ENCODE results near the gene RPS26.

Gene RPS26

GRCh38 chr12:56079723-56080555, 38.2 kb downstream of the RPS26 start, which contains the start of gene ERBB3:
TSS of gene ERBB3 (plus strand) at chr12:56080165. CDS start at chr12:56080301, 136 bp downstream.
- Histone ChIP-seq H3K9me3 (ENCODE audit: control insufficient read depth, insufficient read depth, low read depth, low read length) (peaks cover 3% of the 10 kb centered on the region; the same call in 1 of the 2 replicates), H3K27ac (ENCODE audit: low read depth, low read length) (peak within 1 kb of the TSS; percentile 86), H3K27me3 (ENCODE audit: control insufficient read depth, insufficient read depth, low read length) (peaks cover 6% of the 10 kb centered on the region; the same call in 1 of the 2 replicates), H3K36me3 (ENCODE audit: control insufficient read depth, insufficient read depth, low read length) (peaks cover 10% of the 10 kb centered on the region), H3K9ac (ENCODE audit: low read length) (peak within 1 kb of the TSS; percentile 84), H3K4me1 (ENCODE audit: control insufficient read depth, insufficient read depth, low read length) (peaks cover 24% of the 10 kb centered on the region), H3K4me3 (ENCODE audit: low read depth, low read length) (peak within 1 kb of the TSS; percentile 85)

DNA sequence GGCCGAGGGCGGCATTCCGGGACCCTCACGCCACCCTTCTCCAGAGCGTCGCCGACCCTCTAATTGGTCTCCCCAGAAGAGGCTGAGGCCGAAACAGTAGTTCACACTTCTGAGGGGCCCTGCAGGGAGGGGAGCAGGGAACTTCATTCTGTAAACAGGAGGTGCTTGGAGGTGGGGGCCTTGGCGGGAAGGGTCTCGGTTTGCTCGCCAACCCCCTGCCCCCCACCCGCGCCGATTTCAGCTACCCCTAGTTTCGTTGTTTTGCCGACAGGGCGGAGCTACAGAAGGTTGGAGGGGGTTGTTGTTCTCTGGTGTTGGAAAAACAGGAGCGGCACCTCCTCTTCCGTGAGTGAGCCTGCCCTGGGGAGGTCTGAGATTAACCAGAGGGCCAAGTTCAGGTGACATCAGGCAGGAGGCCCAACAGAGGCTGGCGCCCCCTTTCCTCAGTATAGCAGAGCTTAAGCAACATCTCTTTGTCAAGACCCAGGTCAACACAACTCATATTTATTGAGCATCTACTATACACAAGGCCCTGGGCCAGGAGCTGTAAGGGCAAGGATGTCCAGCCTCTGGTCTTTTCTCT, 38.9 kb downstream of the RPS26 start:
- H3K27ac ChIP-seq (ENCODE audit: low read depth, low read length): peak overlapping the region; percentile 86
- H3K27me3 ChIP-seq (ENCODE audit: control insufficient read depth, insufficient read depth, low read length): peaks cover 6% of the 10 kb centered on the region; the same call in 1 of the 2 replicates
- H3K36me3 ChIP-seq (ENCODE audit: control insufficient read depth, insufficient read depth, low read length): peaks cover 14% of the 10 kb centered on the region
- H3K9me3 ChIP-seq (ENCODE audit: control insufficient read depth, insufficient read depth, low read depth, low read length): peaks cover 3% of the 10 kb centered on the region; the same call in 1 of the 2 replicates
- peak overlapping the region; percentile 85 for H3K4me3 ChIP-seq (ENCODE audit: low read depth, low read length)
- H3K4me1 ChIP-seq (ENCODE audit: control insufficient read depth, insufficient read depth, low read length): peaks cover 24% of the 10 kb centered on the region
- peak overlapping the region; percentile 84 for H3K9ac ChIP-seq (ENCODE audit: low read length)

- peak overlapping the region; percentile 84 for H3K9ac ChIP-seq (ENCODE audit: low read length)
- H3K27ac ChIP-seq (ENCODE audit: low read depth, low read length): peak overlapping the region; percentile 21; the same call in 1 of the 2 replicates
- peaks cover 6% of the 10 kb centered on the region; the same call in 1 of the 2 replicates for H3K27me3 ChIP-seq (ENCODE audit: control insufficient read depth, insufficient read depth, low read length)
Measured at GRCh38 chr12:56081393-56082347, 40.0 kb downstream of the RPS26 start.

DNA sequence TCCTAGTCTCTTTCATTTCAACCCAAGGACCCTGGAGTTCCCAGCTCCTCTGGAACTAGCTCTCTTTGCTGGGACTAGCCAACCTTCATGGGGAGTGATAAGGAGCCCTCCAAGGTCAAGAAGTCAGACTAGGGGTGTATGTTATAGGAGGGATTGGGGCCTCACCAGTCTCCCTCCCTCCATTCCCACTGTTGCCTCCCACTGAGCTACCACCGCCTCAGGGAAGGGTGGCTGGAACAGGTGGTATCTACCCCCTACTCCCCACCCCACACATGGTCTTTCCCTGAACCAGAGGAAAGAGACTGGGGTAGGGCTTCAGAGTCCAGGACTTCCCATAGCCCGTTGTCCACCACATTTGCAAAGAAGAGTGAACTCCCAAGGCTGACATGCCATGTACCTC, 40.7 kb downstream of the RPS26 start:
- H3K27ac ChIP-seq (ENCODE audit: low read depth, low read length): no peak overlapping the region
- peak overlapping the region; percentile 85; the same call in 1 of the 2 replicates for H3K4me3 ChIP-seq (ENCODE audit: low read depth, low read length)
- peaks cover 6% of the 10 kb centered on the region; the same call in 1 of the 2 replicates for H3K27me3 ChIP-seq (ENCODE audit: control insufficient read depth, insufficient read depth, low read length)
- no peak overlapping the region for H3K9ac ChIP-seq (ENCODE audit: low read length)
- H3K36me3 ChIP-seq (ENCODE audit: control insufficient read depth, insufficient read depth, low read length): peaks cover 29% of the 10 kb centered on the region
- no peaks in the 10 kb centered on the region for H3K9me3 ChIP-seq (ENCODE audit: control insufficient read depth, insufficient read depth, low read depth, low read length)
- H3K4me1 ChIP-seq (ENCODE audit: control insufficient read depth, insufficient read depth, low read length): peaks cover 24% of the 10 kb centered on the region

More at GRCh38 chr12:56081393-56082347, 40.0 kb downstream of the RPS26 start:
- Histone ChIP-seq H3K9me3 (ENCODE audit: control insufficient read depth, insufficient read depth, low read depth, low read length) (peaks cover 3% of the 10 kb centered on the region; the same call in 1 of the 2 replicates), H3K36me3 (ENCODE audit: control insufficient read depth, insufficient read depth, low read length) (peaks cover 21% of the 10 kb centered on the region), H3K4me1 (ENCODE audit: control insufficient read depth, insufficient read depth, low read length) (peaks cover 24% of the 10 kb centered on the region), H3K4me3 (ENCODE audit: low read depth, low read length) (peak overlapping the region; percentile 85)

GRCh38 chr12:56082967-56083366, 41.2 kb downstream of the RPS26 start:
- H3K36me3 ChIP-seq (ENCODE audit: control insufficient read depth, insufficient read depth, low read length): peaks cover 34% of the 10 kb centered on the region
- peaks cover 24% of the 10 kb centered on the region for H3K4me1 ChIP-seq (ENCODE audit: control insufficient read depth, insufficient read depth, low read length)
- no peak overlapping the region for H3K9ac ChIP-seq (ENCODE audit: low read length)
- H3K27ac ChIP-seq (ENCODE audit: low read depth, low read length): no peak overlapping the region
- H3K9me3 ChIP-seq (ENCODE audit: control insufficient read depth, insufficient read depth, low read depth, low read length): no peaks in the 10 kb centered on the region
- H3K27me3 ChIP-seq (ENCODE audit: control insufficient read depth, insufficient read depth, low read length): peaks cover 6% of the 10 kb centered on the region; the same call in 1 of the 2 replicates
- no peak overlapping the region for H3K4me3 ChIP-seq (ENCODE audit: low read depth, low read length)

- Histone ChIP-seq H3K36me3 (ENCODE audit: control insufficient read depth, insufficient read depth, low read length) (peaks cover 52% of the 10 kb centered on the region), H3K9me3 (ENCODE audit: control insufficient read depth, insufficient read depth, low read depth, low read length) (no peaks in the 10 kb centered on the region), H3K9ac (ENCODE audit: low read length) (no peak overlapping the region), H3K4me1 (ENCODE audit: control insufficient read depth, insufficient read depth, low read length) (peaks cover 20% of the 10 kb centered on the region), H3K4me3 (ENCODE audit: low read depth, low read length) (no peak overlapping the region), H3K27me3 (ENCODE audit: control insufficient read depth, insufficient read depth, low read length) (peaks cover 6% of the 10 kb centered on the region; the same call in 1 of the 2 replicates), H3K27ac (ENCODE audit: low read depth, low read length) (no peak overlapping the region)
Measured at GRCh38 chr12:56084958-56085543, 43.3 kb downstream of the RPS26 start.

GRCh38 chr12:56086096-56086495, 44.4 kb downstream of the RPS26 start:
- Histone ChIP-seq H3K27me3 (ENCODE audit: control insufficient read depth, insufficient read depth, low read length) (no peaks in the 10 kb centered on the region; the same call in 1 of the 2 replicates), H3K4me1 (ENCODE audit: control insufficient read depth, insufficient read depth, low read length) (peaks cover 16% of the 10 kb centered on the region), H3K9ac (ENCODE audit: low read length) (no peak overlapping the region), H3K36me3 (ENCODE audit: control insufficient read depth, insufficient read depth, low read length) (peaks cover 57% of the 10 kb centered on the region), H3K27ac (ENCODE audit: low read depth, low read length) (no peak overlapping the region), H3K4me3 (ENCODE audit: low read depth, low read length) (no peak overlapping the region), H3K9me3 (ENCODE audit: control insufficient read depth, insufficient read depth, low read depth, low read length) (no peaks in the 10 kb centered on the region)

DNA sequence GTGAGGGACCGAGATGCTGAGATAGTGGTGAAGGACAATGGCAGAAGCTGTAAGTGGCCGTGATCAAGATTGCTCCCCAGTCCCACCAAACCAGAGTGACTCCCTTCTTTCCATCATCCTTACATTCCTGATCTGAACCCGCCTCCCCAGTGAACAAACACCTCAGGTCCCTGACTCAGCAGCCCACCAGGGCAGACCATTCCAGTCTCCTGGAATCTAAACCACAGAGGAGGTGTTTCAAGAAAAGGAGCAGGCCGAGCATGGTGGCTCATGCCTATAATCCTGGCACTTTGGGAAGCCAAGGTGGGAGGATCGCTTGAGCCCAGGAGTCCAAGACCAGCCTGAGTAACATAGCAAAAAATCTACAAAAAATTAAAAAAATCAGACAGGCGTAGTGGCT, 44.9 kb downstream of the RPS26 start:
- H3K27ac ChIP-seq (ENCODE audit: low read depth, low read length): no peak overlapping the region
- H3K4me1 ChIP-seq (ENCODE audit: control insufficient read depth, insufficient read depth, low read length): peaks cover 11% of the 10 kb centered on the region
- no peak overlapping the region for H3K4me3 ChIP-seq (ENCODE audit: low read depth, low read length)
- peak overlapping the region; percentile 12 for H3K9ac ChIP-seq (ENCODE audit: low read length)
- no peaks in the 10 kb centered on the region for H3K9me3 ChIP-seq (ENCODE audit: control insufficient read depth, insufficient read depth, low read depth, low read length)
- H3K36me3 ChIP-seq (ENCODE audit: control insufficient read depth, insufficient read depth, low read length): peaks cover 61% of the 10 kb centered on the region
- H3K27me3 ChIP-seq (ENCODE audit: control insufficient read depth, insufficient read depth, low read length): no peaks in the 10 kb centered on the region; the same call in 1 of the 2 replicates

GRCh38 chr12:56087220-56087619, 45.5 kb downstream of the RPS26 start:
- no peak overlapping the region for H3K4me3 ChIP-seq (ENCODE audit: low read depth, low read length)
- peaks cover 64% of the 10 kb centered on the region for H3K36me3 ChIP-seq (ENCODE audit: control insufficient read depth, insufficient read depth, low read length)
- H3K27ac ChIP-seq (ENCODE audit: low read depth, low read length): no peak overlapping the region
- H3K9me3 ChIP-seq (ENCODE audit: control insufficient read depth, insufficient read depth, low read depth, low read length): no peaks in the 10 kb centered on the region
- no peaks in the 10 kb centered on the region for H3K27me3 ChIP-seq (ENCODE audit: control insufficient read depth, insufficient read depth, low read length)
- H3K4me1 ChIP-seq (ENCODE audit: control insufficient read depth, insufficient read depth, low read length): peaks cover 5% of the 10 kb centered on the region
- H3K9ac ChIP-seq (ENCODE audit: low read length): no peak overlapping the region
